ENCODE results near the gene MYBPC2.

- TF ChIP-seq CTCF (IDR thresholded peaks at IDR 0.05; ENCODE audit: low read length) (no peak), EZH2 (IDR thresholded peaks at IDR 0.05; ENCODE audit: borderline replicate concordance, low read length) (no peak)
Observed at GRCh38 chr19:50510700-50511068, 78.0 kb downstream of the MYBPC2 start.

Data from OCI-LY1 (cell line).